C1 segment of cervical spinal cord (tissue), 14 donors: ENCODE measurements around the gene FST.
A peak's percentile ranks its signal among the peaks of the same experiment; 100 is the strongest.

Source experiments
- DNase-seq, 14 donors: peaks; one replicate each; lab custom pipeline; 2025; lab: John Stamatoyannopoulos, UW

FST gene

GRCh38 chr5:53472720-53473510 is 7.5 kb upstream of the FST start:
- no peak for DNase-seq

- no peak for DNase-seq
These were observed 6.8 kb upstream of the FST start for GRCh38 chr5:53473633-53474032.

DNA sequence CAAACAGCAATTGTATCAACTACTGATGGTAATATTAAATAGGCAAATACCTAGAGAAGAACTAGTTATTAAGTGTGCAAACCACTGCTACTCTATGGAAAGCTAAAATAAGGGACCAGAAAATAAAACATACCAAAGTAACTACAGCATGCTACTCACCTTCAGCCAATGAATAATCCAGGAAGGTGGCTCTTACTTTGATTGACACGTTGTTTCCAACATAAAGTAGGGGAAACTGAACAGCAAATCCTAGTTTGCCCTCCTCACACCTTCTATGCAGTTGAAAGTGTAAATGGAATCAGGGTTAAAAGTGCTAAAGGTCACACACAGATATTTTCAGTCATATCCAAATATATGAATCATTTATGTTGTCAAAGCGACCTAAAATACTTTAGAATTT is 5.1 kb upstream of the FST start:
- DNase-seq = no peak

- DNase-seq = no peak
These were observed 4.4 kb upstream of the FST start for GRCh38 chr5:53476019-53476418.

- no peak for DNase-seq
These were observed 3.6 kb upstream of the FST start for GRCh38 chr5:53476531-53477480.

GRCh38 chr5:53478411-53479044 is 1.9 kb upstream of the FST start:
- DNase-seq = peak in 1 of 14 donors; percentile 14

- DNase-seq = no peak
These were observed 1.3 kb upstream of the FST start for GRCh38 chr5:53479045-53479589.

- DNase-seq = peak in 2 of 14 donors; percentile 36 to 43
These were observed 626 bp upstream of the FST start for GRCh38 chr5:53479590-53480415.

DNA sequence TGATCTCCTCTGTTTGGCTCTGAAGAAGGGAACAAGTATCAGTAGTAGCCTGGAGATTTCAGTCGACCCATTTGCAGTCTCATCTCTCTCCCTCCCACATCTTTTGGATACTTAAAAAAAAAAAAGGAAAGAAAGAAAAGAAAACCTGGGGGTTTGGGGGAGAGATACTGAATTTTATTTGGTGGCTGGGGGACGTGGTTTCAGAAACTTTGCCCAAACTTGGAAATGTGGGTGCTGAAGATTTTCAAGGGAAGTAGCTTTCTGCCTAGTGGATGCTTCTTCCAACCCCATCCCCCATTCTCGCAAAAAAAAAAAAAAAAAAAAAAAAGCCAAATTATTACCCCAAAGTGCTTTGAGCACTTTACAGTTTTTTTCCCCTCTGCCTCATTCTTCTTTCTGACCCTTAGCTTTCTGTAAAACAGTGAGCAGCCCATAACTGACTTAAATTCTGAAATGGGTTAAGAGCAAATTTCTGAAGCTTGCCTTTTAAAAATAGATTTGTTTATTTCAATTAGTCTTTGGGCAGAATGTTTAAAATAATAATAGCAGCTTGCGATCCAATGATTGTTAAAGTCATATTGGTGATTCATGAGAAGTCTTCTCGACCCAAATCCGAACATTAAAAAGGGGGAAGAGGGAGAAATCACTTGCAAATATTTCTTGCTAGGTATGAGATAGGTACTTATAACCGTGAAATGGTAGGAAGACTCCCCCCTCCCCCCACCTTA is 894 bp downstream of the FST start:
- no peak for DNase-seq

GRCh38 chr5:53481887-53482716 is 1.7 kb downstream of the FST start:
- peak in 6 of 14 donors; percentile 13 to 37 (median 30) for DNase-seq

GRCh38 chr5:53482717-53483638 is 2.5 kb downstream of the FST start:
- DNase-seq = peak in 1 of 14 donors; percentile 7

- DNase-seq = no peak
These were observed 7.0 kb downstream of the FST start for GRCh38 chr5:53487436-53487835.

GRCh38 chr5:53488195-53488722 is 7.8 kb downstream of the FST start:
- no peak for DNase-seq

- no peak for DNase-seq
These were observed 10.3 kb downstream of the FST start for GRCh38 chr5:53490747-53491146.

GRCh38 chr5:53501054-53501453 is 20.6 kb downstream of the FST start:
- no peak for DNase-seq

GRCh38 chr5:53503562-53504218 is 23.3 kb downstream of the FST start:
- DNase-seq = no peak

- no peak for DNase-seq
These were observed 26.6 kb downstream of the FST start for GRCh38 chr5:53507013-53507412.
